ENCODE results near the gene SH3BGR. TPM values are rescaled to one million over a fixed set of nuclear protein-coding genes. Genes with fewer than 3 reads are reported as not detected.
"Not testable (repeated sequence)": the region's sequence is repeated elsewhere in the genome, so short reads cannot be mapped to it uniquely, and the experiment has no call there.

Gene SH3BGR
- total RNA-seq, result 0.27 TPM

- DNase-seq (ENCODE audit: low read depth in 2 of 3, low spot score in 2 of 3), result no peak
Observed at GRCh38 chr21:39451332-39452206, at the start of gene SH3BGR. TSS of gene SH3BGR (plus strand) at chr21:39451970. CDS start at chr21:39452097, 127 bp downstream.

GRCh38 chr21:39406065-39406464 lies 45.7 kb upstream of the SH3BGR start:
- DNase-seq (ENCODE audit: low read depth in 2 of 3, low spot score in 2 of 3), result no peak

DNA sequence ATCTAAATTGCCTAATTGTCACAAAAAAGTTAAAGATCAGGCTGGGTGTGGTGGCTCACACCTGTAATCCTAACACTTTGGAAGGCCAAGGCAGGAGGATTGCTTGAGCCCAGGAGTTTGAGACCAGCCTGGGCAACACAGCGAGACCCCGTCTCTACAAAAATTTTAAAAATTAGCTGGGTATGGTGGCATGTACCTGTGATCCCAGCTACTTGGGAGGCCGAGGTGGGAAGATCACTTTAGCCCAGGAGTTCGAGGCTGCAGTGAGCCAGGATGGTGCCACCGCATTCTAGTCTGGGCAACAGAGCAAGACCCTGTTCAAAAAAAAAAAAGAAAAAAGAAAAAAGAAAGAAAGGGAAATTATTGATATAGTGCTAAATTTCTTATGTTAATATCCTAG lies 32.6 kb upstream of the SH3BGR start:
- not testable (repeated sequence) for DNase-seq (ENCODE audit: low read depth in 2 of 3, low spot score in 2 of 3)

DNA sequence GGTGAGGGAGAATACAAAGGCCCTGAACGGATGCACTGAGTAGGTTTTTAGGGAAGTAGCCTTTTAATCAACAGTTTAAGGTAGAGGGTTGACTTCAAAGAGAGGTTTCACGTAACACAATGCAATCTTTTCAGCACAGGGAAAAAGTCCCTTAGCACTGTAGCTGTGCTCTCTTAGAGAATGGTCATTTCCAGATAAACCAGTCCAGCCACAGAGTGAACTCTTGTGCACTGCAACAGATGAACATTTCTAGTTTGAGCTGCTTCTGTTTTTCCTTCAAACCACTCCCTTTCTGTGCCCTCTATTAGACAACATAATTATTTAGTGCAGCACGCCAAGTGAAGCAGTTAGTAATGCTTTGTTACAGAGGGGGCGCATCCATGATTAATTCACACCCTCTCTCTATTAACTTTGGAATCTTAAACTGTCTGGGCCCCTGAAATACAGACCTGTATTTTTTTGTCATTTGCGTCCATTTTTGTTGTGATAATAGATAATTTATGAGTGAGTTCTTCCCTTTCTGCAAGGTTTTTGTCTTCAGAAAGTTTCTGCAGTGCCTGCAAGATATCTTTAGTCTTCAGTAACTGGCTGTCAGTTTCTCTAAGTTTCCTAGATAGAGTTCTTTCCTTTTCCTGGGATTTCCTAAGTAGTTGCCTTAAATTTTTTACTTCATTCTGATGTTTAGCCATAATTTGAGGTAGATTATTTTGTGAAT lies 29.1 kb upstream of the SH3BGR start:
- DNase-seq (ENCODE audit: low read depth in 2 of 3, low spot score in 2 of 3), result no peak

- no peak for DNase-seq (ENCODE audit: low read depth in 2 of 3, low spot score in 2 of 3)
Observed at GRCh38 chr21:39429445-39429844, 22.3 kb upstream of the SH3BGR start.

GRCh38 chr21:39430016-39430415 lies 21.8 kb upstream of the SH3BGR start:
- no peak for DNase-seq (ENCODE audit: low read depth in 2 of 3, low spot score in 2 of 3)

- no peak for DNase-seq (ENCODE audit: low read depth in 2 of 3, low spot score in 2 of 3)
Observed at GRCh38 chr21:39430457-39430856, 21.3 kb upstream of the SH3BGR start.

DNA sequence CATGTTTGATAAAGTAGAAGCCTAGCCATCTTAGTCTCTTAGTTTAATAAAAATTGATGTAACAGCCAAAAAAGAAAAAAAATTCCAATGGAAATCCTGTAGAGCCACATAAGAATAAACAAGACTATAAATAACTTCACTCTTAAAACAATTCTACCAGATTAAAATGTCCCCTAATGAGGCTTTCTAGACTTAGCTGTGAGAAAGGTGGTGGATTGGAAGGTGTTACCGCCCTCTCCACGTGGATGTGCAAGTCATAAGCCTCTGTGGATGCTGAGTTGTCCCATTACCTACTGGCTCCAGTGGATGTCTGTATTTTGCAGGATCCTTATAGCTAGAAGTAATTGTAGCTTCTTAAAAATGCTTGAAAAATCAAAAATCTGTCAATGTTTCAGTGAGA lies 20.8 kb upstream of the SH3BGR start:
- no peak for DNase-seq (ENCODE audit: low read depth in 2 of 3, low spot score in 2 of 3)

- DNase-seq (ENCODE audit: low read depth in 2 of 3, low spot score in 2 of 3), result no peak
Observed at GRCh38 chr21:39434950-39435349, 16.8 kb upstream of the SH3BGR start.

GRCh38 chr21:39439232-39439631 lies 12.5 kb upstream of the SH3BGR start:
- DNase-seq (ENCODE audit: low read depth in 2 of 3, low spot score in 2 of 3), result no peak

GRCh38 chr21:39441502-39442475 lies 10.0 kb upstream of the SH3BGR start:
- peak in 2 of 3 donors; percentile 42 to 72 for DNase-seq (ENCODE audit: low read depth in 2 of 3, low spot score in 2 of 3)

DNA sequence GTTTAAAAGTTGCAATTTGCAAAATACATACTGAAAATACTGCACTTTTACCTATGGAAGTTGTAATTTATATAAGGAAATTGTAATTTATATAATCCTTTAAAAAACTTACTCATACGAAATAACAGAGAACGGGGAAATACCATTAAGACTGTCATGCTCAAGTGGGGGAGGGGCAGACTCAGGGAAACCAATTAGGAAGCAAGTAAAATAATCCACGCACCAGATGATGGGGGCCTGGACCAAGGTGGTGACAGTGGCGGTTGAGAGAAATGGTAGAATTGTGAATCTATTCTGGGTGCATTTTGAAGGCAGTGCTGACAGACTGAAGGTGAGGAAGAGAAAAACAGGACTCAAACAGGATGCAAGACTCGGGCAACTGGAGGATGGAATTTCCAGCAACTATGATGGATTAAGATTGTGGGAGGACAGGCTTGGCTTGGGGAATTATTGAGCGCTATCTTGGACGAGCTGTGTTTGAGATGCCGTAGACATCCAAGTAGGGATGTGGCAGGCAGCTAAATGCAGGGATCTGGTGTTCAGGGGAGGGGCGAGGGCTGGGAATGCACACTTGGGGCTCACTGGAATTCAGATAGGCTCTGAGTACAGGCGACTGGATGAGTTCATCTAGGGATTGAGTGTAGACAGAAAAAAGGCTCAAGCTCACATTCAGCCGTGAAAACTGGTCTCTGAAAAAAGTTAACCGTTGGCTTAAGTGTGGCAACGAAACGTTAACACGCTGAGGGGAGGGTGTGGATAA lies 7.2 kb upstream of the SH3BGR start:
- peak in 2 of 3 donors; percentile 6 to 9 for DNase-seq (ENCODE audit: low read depth in 2 of 3, low spot score in 2 of 3)

GRCh38 chr21:39445321-39446269 lies 6.2 kb upstream of the SH3BGR start, which contains the start of gene LCA5L:
TSS of gene LCA5L (minus strand) at chr21:39445778. CDS start at chr21:39428493, 17,285 bp downstream.
- DNase-seq (ENCODE audit: low read depth in 2 of 3, low spot score in 2 of 3), result peak; percentile 90 to 92 (median 91)

DNA sequence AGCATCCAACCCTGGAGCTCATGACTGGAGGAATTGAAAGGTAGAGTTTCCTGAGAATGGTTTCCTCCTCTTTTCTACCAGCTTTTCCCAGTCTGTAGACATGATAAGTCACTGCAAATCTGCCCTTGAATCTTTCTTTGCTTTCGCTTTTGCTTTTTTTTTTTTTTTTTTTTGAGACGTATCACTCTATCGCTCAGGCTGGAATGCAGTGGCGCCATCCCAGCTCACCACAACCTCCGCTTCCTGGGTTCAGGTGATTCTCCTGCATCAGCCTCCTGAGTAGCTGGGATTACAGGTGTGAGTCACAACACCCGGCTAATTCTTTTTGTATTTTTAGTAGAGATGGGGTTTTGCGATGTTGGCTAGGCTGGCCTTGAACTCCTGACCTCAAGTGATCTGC lies 4.5 kb upstream of the SH3BGR start:
- DNase-seq (ENCODE audit: low read depth in 2 of 3, low spot score in 2 of 3), result no peak

GRCh38 chr21:39452207-39452969 lies 618 bp downstream of the SH3BGR start:
- DNase-seq (ENCODE audit: low read depth in 2 of 3, low spot score in 2 of 3), result no peak

DNA sequence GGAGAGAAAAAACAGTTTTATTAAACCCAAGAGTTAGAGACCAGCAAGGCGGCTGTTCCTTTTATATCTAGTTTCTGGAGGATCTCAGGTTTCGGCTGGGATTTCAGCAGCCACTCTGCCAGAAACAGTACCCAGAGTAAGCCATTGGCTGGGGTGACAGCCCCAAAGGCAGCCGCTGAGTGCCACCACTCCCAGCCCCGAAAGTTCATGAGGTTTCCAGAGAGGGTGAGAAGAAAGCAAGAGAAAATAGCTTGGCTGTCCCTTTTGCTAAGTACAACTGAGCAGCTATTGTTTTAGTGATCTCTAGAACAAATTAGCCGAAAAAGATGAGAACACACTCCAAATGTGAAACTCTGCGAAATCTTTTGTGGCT lies 1.2 kb downstream of the SH3BGR start:
- no peak for DNase-seq (ENCODE audit: low read depth in 2 of 3, low spot score in 2 of 3)

- DNase-seq (ENCODE audit: low read depth in 2 of 3, low spot score in 2 of 3), result no peak
Observed at GRCh38 chr21:39453571-39454179, 1.9 kb downstream of the SH3BGR start.
